ENCODE results near the gene AFG1L.
"Not testable (repeated sequence)": the region's sequence is repeated elsewhere in the genome, so short reads cannot be mapped to it uniquely, and the experiment has no call there.

The AFG1L gene

GRCh38 chr6:108528878-108529277 is 234.0 kb downstream of the AFG1L start:
- DNase-seq = no peak

GRCh38 chr6:108531332-108531731 is 236.5 kb downstream of the AFG1L start:
- DNase-seq = no peak

DNA sequence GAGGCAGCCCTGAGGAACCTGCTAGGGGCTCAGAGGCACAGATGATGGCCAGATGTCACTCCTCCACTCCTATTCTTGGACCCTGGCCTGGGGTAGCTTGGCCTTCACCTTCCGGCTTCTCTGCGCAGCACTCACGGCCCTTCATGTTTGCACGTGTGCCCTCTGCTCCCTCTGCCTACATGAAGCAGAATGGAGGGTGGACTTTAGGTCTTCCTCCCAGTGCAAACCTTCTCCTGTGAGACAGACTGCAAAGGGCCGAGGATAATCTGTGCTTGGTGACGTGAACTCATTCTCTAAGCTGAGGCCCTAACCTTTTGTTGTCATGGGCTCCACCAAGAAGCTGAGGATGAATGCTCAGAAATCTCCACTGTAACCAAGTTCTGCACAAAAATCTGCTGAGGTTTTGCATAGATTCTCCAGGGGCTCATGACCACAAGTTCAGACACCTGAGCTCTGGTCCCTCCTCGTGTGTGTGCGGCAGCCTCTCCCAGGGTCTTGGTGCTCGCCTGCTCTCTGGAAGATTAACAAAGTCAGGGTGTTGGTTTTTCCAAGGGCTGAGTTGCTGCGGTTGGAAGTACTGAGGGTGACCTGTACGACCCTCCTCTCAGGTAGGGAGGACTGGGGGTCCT is 240.4 kb downstream of the AFG1L start:
- no peak for DNase-seq

GRCh38 chr6:108535920-108536535 is 241.2 kb downstream of the AFG1L start:
- not testable (repeated sequence) for DNase-seq

DNA sequence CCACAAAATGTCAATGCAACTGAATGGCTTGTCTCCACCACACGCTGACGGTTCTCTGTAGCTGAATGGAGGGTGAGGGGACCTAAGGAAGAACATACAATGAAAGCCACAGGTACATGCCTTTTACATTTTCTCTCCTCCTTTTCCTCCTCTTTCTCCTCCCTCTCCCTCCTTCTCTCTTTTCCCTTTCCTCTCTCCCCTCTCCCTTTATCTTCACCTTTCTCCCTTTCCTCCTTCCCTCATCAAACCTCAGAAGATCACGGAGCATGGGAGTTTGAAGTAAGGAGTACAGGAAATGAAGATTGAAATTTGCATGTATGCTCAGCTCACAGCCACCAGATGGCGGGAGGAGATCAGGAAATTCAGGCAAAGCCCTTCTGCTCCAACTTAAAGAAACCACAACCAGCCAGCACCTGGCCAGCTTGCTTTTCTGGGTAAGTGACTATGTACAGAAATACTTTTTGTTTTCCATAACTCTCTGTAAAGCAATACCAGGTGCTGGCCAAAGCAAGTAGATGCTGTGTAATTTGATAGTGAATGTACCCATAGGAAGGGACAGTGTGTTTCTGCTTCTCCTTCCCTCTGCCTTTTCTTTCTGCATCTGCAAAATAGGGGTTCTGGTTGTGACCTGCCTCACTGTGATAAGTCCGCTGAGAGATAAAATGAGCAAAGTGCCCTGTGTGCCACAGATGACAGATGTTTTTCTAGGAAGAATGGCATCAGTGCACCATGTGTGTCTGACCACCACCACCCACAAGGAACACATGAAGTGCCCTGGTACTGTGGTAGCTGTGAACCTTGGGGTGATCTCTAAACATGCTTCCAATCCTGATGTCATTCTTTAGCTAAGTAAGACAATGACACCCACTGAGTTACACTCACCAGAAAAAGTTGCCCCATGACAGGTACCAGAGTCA is 247.2 kb downstream of the AFG1L start:
- DNase-seq = peak; percentile 76 to 81

GRCh38 chr6:108543175-108543940 is 248.5 kb downstream of the AFG1L start:
- DNase-seq = no peak

DNA sequence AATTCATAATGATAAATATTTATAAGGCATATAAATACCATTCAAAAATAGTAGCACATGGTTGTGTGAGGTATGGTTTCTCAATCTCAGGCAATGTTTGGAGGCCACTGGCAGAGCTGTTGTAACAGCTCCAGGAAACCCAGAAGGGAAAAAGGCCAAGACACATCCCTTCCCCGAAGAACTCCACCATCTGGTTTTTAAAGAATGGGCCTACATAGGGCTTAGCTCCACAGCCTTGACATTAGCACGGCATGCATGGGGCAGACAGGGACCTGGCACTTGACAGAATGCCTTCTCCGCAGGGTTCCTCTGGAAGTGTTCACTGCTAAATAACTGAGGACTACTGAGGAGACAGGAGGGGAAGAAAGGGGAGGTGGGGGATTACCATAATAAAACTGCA is 249.8 kb downstream of the AFG1L start:
- DNase-seq = no peak

DNA sequence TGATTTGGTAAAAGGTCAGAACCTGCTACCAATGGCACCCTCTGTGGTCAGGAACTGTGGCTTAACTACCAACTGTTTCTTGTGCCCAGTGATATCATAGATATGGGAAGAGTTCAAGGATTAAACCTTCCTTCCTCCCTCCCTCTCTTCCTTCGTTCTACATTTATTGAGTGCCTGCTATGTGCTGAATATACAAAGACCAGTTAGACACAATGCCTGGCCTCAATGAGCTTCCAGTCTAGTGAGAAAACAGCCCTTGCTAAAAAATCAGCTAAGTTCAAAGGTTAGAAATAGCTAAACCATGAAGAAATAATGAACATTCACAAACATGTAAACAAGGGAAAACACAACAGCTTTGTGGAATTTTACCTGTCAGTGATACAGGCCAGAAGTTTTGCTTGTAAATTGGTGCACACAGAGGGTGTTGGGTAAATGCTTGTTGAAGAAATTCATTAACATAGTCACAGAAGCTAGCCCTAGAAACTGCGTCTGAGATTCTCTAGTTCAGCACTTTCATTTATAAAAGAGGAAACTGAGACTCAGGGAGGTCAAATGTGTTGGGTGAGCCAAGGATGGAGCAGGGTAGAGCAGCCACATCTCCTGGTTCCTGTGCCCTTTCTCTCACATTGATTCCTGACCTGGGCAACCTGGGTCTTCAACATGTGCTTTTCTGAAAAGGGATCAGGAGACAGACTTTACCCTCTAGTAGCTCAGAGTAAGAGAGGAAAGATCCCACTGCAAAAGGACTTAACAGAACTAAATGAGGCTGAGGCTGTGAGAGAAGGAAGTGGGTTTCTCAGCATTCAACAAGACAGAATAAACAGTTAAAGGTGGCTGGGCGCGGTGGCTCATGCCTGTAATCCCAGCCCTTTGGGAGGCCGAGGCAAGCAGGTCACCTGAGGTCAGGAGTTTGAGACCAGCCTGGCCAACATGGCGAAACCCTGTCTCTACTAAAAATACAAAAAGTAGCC is 251.5 kb downstream of the AFG1L start:
- peak in 1 of 2 donors; percentile 12 for DNase-seq

DNA sequence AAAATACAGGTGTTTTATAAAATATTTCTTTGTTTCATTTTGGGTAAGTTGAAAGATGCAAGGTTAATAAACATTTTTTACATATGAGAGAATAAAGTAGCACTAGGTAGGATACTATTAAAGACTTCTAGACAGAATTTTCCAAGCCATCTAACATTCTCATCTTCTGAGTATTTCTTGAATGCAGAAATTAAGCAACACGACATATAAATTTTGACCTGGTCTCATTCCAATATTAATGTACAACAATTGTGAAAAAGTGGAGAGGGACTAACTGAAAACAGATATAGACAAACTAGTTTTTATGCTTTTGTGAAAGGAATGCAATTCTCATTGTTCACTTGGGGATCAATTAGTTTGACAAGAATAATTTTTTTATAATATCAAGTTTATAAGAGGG is 254.4 kb downstream of the AFG1L start:
- DNase-seq = no peak

GRCh38 chr6:108549741-108550140 is 254.9 kb downstream of the AFG1L start:
- no peak for DNase-seq

GRCh38 chr6:108550256-108550655 is 255.4 kb downstream of the AFG1L start:
- no peak for DNase-seq

- no peak for DNase-seq
Observed at GRCh38 chr6:108555399-108556052, 260.7 kb downstream of the AFG1L start.

DNA sequence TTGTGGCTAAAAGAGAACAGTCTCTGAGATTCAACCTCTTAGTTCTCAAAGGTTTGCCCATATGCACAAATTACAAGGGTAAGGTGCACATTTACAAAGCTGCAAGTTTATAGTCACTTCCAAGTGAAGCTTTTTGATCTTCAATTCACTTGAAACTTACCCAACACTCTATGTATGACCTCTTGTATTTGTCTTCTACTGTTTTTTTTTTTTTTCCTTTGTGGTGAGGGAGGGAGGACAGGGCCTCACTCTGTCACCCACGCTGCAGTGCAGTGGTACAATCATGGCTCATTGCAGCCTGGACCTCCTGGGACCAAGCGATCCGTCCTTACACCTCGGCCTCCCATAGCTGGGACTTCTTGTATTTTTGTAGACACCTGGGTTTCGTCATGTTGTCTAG is 261.4 kb downstream of the AFG1L start:
- DNase-seq = no peak

DNA sequence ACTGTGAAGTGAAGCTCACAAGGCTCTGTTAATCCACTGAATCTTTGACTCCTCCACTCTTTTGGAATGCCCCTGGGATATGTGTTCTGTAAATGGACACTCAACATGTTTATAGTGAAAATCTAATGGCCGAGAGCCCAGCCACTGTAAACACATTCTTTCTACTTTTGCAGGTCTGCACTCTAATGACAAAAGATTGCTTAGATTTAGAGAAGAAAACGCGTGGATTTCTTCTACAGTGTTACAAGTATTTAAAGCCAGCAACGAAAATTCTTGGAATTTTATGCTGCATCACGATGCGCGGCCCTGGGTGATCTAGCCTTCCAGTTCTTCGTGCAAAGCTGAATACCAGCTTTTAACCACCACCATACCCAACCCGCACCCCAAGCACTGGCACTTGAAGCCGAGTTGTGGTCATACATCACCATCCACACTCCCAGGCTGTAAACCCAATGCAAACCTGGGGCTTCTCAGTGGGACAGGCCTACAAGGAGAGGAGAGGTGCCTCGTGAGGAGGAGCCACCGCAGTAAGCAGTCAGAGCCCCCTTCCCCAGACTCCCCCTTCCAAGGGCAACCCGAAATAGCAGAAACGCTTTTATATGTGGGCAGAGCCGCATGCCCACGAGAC is 262.1 kb downstream of the AFG1L start:
- DNase-seq = no peak

- DNase-seq = peak; percentile 87 to 91
Observed at GRCh38 chr6:108557494-108558371, 262.9 kb downstream of the AFG1L start.

DNA sequence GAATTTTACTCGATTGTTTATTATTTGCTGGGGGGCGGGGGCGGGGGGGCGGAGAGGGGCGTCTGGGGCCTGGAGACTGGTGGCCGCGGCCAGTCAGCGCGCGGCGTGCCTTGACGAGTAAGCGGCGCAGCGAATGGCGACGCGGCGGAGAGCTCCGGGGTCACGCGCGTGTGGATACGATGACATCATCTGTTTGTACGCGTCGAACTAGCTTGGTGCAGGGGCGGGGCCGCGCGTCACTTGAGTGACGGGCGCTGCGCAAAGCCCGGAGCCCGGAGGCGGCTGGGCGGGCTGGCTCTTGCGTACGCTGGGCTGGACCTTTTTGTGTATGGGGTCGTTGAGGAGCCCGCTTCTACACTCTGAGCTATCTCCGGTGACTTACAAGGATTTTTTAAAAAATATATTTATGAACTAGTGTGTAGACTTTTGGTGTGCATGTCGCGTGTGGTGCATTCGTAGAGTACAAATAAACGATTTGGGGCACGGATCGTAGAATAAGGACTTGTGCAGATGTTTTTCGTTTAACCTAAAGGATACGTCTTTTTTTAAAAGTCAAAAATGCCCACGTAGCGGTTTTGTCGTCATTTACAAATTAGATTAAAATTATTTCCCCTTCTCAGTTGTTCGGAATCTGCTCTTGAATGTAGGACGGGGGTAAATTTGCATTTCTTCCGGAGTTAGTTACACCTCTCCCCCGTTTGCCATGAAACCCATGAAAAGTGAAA is 263.7 kb downstream of the AFG1L start:
- DNase-seq = peak; percentile 98 to 99

DNA sequence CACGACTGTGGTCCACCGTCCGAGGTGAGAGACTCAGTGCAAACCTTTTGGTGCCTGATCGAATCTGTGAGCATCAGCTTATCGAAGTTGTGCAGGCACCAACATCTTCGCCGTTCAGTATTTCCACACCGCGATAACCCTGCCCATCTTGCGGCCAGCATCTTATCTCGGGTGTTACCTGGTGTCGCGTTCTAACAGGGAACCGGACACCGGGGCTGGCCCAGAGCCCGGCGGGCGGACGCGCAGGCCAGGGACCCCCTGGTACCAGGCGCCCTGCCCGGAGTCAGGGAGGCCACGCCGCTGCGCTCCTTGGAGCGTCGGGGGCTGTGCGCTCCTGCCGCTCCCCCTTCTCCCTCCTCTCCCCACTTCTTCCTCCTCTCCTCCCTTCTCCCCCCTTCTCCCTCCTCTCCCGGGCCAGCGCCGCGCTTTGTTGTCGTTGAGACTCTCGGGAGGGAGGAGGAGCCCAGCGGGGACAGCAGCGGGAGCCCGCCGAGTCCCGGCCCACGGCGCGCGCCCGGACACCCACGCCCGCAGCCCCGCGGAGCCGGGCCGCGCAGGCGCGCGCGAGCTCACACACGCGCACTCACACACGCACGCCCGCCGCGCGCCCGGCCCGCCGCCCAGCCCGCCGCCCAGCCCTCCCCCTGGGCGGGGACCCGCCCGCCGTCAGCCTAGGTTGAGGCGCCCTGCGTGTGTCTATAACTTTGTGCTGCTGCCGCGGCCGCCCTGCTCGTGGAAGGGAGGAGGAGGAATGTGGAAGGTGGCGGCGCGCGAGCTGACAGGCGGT is 264.4 kb downstream of the AFG1L start:
- DNase-seq = peak; percentile 92 to 95

DNA sequence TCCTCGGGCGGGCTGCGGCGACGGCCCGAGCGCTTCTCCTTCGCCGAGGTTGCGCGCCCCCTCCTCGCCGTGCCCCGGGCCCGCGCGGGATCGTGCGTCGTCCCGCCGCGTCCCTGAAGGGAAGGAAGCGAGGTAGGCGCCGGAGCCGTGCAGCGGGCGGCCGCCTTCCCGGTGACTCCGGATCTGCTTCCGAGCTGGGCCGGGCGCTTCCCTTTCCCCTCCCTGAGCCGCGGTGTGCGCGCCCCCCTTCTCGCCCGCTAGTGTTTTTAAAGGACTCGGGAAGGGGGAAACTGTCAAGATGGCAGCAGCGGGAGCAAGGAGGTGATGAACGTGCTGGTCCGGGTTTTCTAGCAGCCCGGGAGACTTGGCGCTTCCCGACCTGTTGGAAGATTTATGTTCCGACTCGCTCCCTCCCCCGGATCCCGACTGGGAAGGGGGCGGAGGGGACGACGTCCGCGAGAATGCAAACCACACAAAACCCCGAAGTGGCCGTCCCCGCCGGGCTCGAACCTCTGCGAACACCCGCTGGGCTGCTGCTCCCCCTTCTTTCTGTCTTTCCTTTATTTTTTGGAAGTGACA is 265.1 kb downstream of the AFG1L start:
- no peak for DNase-seq
